KOPT-K1 (cell line): ENCODE data around the gene INO80B.
"Not testable (repeated sequence)": the region's sequence is repeated elsewhere in the genome, so short reads cannot be mapped to it uniquely, and the experiment has no call there.

Source experiments
- H3K27ac ChIP-seq: fragments of 200-600 bp; sonication (generic); 2 replicates; pipeline ENCODE4 v1.5.1; 2016; ENCODE audit warnings: antibody characterized with exemption, mild to moderate bottlenecking, low read depth, low read length; ENCODE audit not compliant: poor library complexity, severe bottlenecking
- H3K36me3 ChIP-seq: fragments of 200-600 bp; sonication (generic); 2 replicates; pipeline ENCODE4 v1.5.1; 2017; ENCODE audit warnings: antibody characterized with exemption, mild to moderate bottlenecking, low read length, moderate library complexity; ENCODE audit not compliant: insufficient read depth
- H3K9me3 ChIP-seq: fragments of 200-600 bp; sonication (generic); 2 replicates; pipeline ENCODE4 v1.5.1; 2017; ENCODE audit warnings: antibody characterized with exemption, low read length, mild to moderate bottlenecking; ENCODE audit not compliant: insufficient read depth, poor library complexity, severe bottlenecking

The INO80B gene

GRCh38 chr2:74474899-74475298, 20.0 kb downstream of the INO80B start:
- Histone ChIP-seq H3K36me3 (peaks cover 50% of the 10 kb centered on the region), H3K27ac (no peak overlapping the region), H3K9me3 (no peaks in the 10 kb centered on the region)

- peak overlapping the region; percentile 83 for H3K27ac ChIP-seq
- no peaks in the 10 kb centered on the region for H3K9me3 ChIP-seq
- H3K36me3 ChIP-seq, result peaks cover 56% of the 10 kb centered on the region
Measured at GRCh38 chr2:74481431-74481830, 26.5 kb downstream of the INO80B start.

GRCh38 chr2:74481961-74482800, 27.3 kb downstream of the INO80B start:
- Histone ChIP-seq H3K9me3 (no peaks in the 10 kb centered on the region), H3K36me3 (peaks cover 56% of the 10 kb centered on the region), H3K27ac (peak overlapping the region; percentile 83)

- no peaks in the 10 kb centered on the region for H3K9me3 ChIP-seq
- peak within 1 kb of the TSS; percentile 83 for H3K27ac ChIP-seq
- peaks cover 53% of the 10 kb centered on the region for H3K36me3 ChIP-seq
Measured at GRCh38 chr2:74482801-74483674, 28.2 kb downstream of the INO80B start, which contains the start of the genes CCDC142 and TTC31. Gene CCDC142 (minus strand): TSS chr2:74482998. CDS start chr2:74482837, 161 bp downstream. Gene TTC31 (plus strand): TSS chr2:74483081. CDS start chr2:74483096, 15 bp downstream.

- peaks cover 57% of the 10 kb centered on the region for H3K36me3 ChIP-seq
- not testable (repeated sequence) for H3K9me3 ChIP-seq
- H3K27ac ChIP-seq, result peak overlapping the region; percentile 83
Measured at GRCh38 chr2:74483675-74484164, 28.8 kb downstream of the INO80B start.

- Histone ChIP-seq H3K9me3 (no peaks in the 10 kb centered on the region), H3K36me3 (peaks cover 60% of the 10 kb centered on the region)
Measured at GRCh38 chr2:74486141-74486540, 31.3 kb downstream of the INO80B start.

GRCh38 chr2:74488643-74489481, 34.0 kb downstream of the INO80B start:
- H3K27ac ChIP-seq, result no peak overlapping the region
- no peaks in the 10 kb centered on the region for H3K9me3 ChIP-seq
- H3K36me3 ChIP-seq, result peaks cover 85% of the 10 kb centered on the region

More at GRCh38 chr2:74486141-74486540, 31.3 kb downstream of the INO80B start:
- H3K27ac ChIP-seq, result no peak overlapping the region

- no peaks in the 10 kb centered on the region for H3K9me3 ChIP-seq
- H3K36me3 ChIP-seq, result peaks cover 90% of the 10 kb centered on the region
- no peak overlapping the region for H3K27ac ChIP-seq
Measured at GRCh38 chr2:74489906-74490305, 35.0 kb downstream of the INO80B start.

GRCh38 chr2:74491648-74492544, 37.0 kb downstream of the INO80B start:
- peaks cover 72% of the 10 kb centered on the region for H3K36me3 ChIP-seq
- no peak overlapping the region for H3K27ac ChIP-seq
- H3K9me3 ChIP-seq, result no peaks in the 10 kb centered on the region

GRCh38 chr2:74493546-74493945, 38.7 kb downstream of the INO80B start:
- Histone ChIP-seq H3K9me3 (no peaks in the 10 kb centered on the region), H3K27ac (no peak overlapping the region), H3K36me3 (peaks cover 59% of the 10 kb centered on the region)

GRCh38 chr2:74495440-74495839, 40.6 kb downstream of the INO80B start:
- Histone ChIP-seq H3K36me3 (peaks cover 40% of the 10 kb centered on the region), H3K27ac (no peak overlapping the region), H3K9me3 (no peaks in the 10 kb centered on the region)

- no peak overlapping the region for H3K27ac ChIP-seq
- H3K36me3 ChIP-seq, result peaks cover 22% of the 10 kb centered on the region
- H3K9me3 ChIP-seq, result no peaks in the 10 kb centered on the region
Measured at GRCh38 chr2:74496997-74497776, 42.3 kb downstream of the INO80B start.
